Gastrocnemius medialis (tissue), 4 donors: ENCODE data around the gene MON2. TPM values are rescaled to one million over a fixed set of nuclear protein-coding genes. Genes with fewer than 3 reads are reported as not detected.

Experiments used
- ATAC-seq, 2 donors: fragments of 150-250 bp; one replicate each; pipeline ENCODE4 v1.9.1; 2016
- DNase-seq, 2 donors: peaks; one replicate each; pipeline ENCODE4 v3.0.0-alpha.2; 2019
- H3K27ac ChIP-seq, 4 donors: fragments of 200-600 bp; sonication (generic); 1 replicate in 1 of 4; 2 replicates in 3 of 4; pipeline ENCODE4 v1.5.1; 2016 to 2018; ENCODE audit warnings: mild to moderate bottlenecking in 2 of 4, moderate library complexity in 1 of 4
- H3K27me3 ChIP-seq, 3 donors: fragments of 200-600 bp; sonication (generic) in 2 of 3; 1 replicate in 1 of 3; 2 replicates in 2 of 3; pipeline versions ENCODE4 v1.5.1 to v1.6.0; 2016 to 2019; ENCODE audit warnings: mild to moderate bottlenecking in 1 of 3, moderate library complexity in 1 of 3
- H3K36me3 ChIP-seq, 2 donors: fragments of 200-600 bp; sonication (generic) in 1 of 2; one replicate each; pipeline ENCODE4 v1.5.1; 2017 to 2018
- H3K4me1 ChIP-seq, 2 donors: fragments of 200-600 bp; sonication (generic) in 1 of 2; one replicate each; pipeline ENCODE4 v1.5.1; 2016 to 2017; ENCODE audit warnings: mild to moderate bottlenecking in 2 of 2
- H3K4me3 ChIP-seq, 4 donors: fragments of 200-600 bp; sonication (generic) in 3 of 4; 1 replicate in 1 of 4; 2 replicates in 3 of 4; pipeline ENCODE4 v1.5.1; 2016 to 2019; ENCODE audit warnings: mild to moderate bottlenecking in 2 of 4
- H3K9me3 ChIP-seq, 3 donors: fragments of 200-600 bp; sonication (generic) in 2 of 3; 1 replicate in 1 of 3; 2 replicates in 2 of 3; pipeline ENCODE4 v1.5.1; 2016 to 2019
- CTCF ChIP-seq, 5 experiments: fragments of 450-650 bp in 3 of 5; fragments of 200-600 bp in 2 of 5; sonication (generic) in 2 of 5; IDR thresholded peaks in 4 of 5; conservative IDR thresholded peaks in 1 of 5; 1 replicate in 4 of 5; 2 replicates in 1 of 5; pipeline ENCODE4 v1.5.1; 2016 to 2019; ENCODE audit warnings: antibody characterized with exemption in 5 of 5, mild to moderate bottlenecking in 3 of 5, moderate library complexity in 3 of 5
- POLR2A ChIP-seq, 2 donors: fragments of 450-650 bp; IDR thresholded peaks; one replicate each; pipeline ENCODE4 v1.6.1; 2017; ENCODE audit warnings: antibody characterized with exemption in 2 of 2, mild to moderate bottlenecking in 2 of 2, moderate library complexity in 2 of 2
- in situ Hi-C, 4 donors: fragments of 200-750 bp; cut with MboI; loops; one replicate each; pipeline versions ENCODE4 v1.15.0 to v1.8.0; 2017; ENCODE audit warnings: low sequenced_read_pairs in 4 of 4
- intact Hi-C: fragments of 100-400 bp; cut with DNase I; formaldehyde crosslinking; loops from one replicate; pipeline ENCODE4 v1.15.1; 2023; ENCODE audit warnings: low total_unique reads
- total RNA-seq, 4 donors: library from RNA; depleted of rRNA; stranded (reverse); fragments of >200 nt; gene quantifications; one replicate each; pipeline versions ENCODE4 v1.1.0 to v1.2.3, GENCODE V29; 2016

Gene MON2
- total RNA-seq, 4 donors from 2014 or later = 9.2 to 57.2 (median 12.9) TPM

- Histone ChIP-seq H3K36me3 (no peaks in the 10 kb centered on the region), H3K4me1 (peaks cover 14 to 21% of the 10 kb centered on the region in 2 donors), H3K9me3 (no peaks in the 10 kb centered on the region), H3K27me3 (no peaks in the 10 kb centered on the region), H3K27ac (no peak overlapping the region), H3K4me3 (no peak overlapping the region)
- ATAC-seq (no peak), DNase-seq (no peak)
- TF ChIP-seq CTCF (IDR thresholded peaks at IDR 0.05 in 4 of 5, conservative IDR thresholded peaks at IDR 0.05 in 1 of 5) (no peak), POLR2A (IDR thresholded peaks at IDR 0.05) (no peak)
- intact Hi-C loops = no loop called here
- in situ Hi-C loops = loop anchor here in 1 of 4 donors (25.0 kb wide), 1 partner anchor 338 kb away; the partner anchor contains the start of gene USP15
Measured at GRCh38 chr12:62599854-62600437, 133.3 kb downstream of the MON2 start.

GRCh38 chr12:62601765-62602164 lies 135.1 kb downstream of the MON2 start:
- H3K4me3 ChIP-seq = peak overlapping the region; percentile 77 to 86 (median 82)
- in situ Hi-C loops (no loop called here), intact Hi-C loops (loop anchor here (1.0 to 2.0 kb wide), 2 partner anchors 135 to 341 kb away; partner anchors contain the start of genes MON2 and USP15)
- H3K27me3 ChIP-seq = no peaks in the 10 kb centered on the region
- H3K4me1 ChIP-seq = peaks cover 26 to 29% of the 10 kb centered on the region in 2 donors
- H3K27ac ChIP-seq = peak overlapping the region; percentile 94 to 98 (median 97)
- TF ChIP-seq POLR2A (IDR thresholded peaks at IDR 0.05) = no peak
- TF ChIP-seq CTCF (IDR thresholded peaks at IDR 0.05 in 4 of 5, conservative IDR thresholded peaks at IDR 0.05 in 1 of 5) = no peak
- no peak for ATAC-seq
- H3K36me3 ChIP-seq = no peaks in the 10 kb centered on the region
- H3K9me3 ChIP-seq = no peaks in the 10 kb centered on the region
- no peak for DNase-seq

GRCh38 chr12:62602255-62603060 lies 135.8 kb downstream of the MON2 start:
- in situ Hi-C loops = no loop called here

More at GRCh38 chr12:62602255-62603060, 135.8 kb downstream of the MON2 start:
- TF ChIP-seq POLR2A (IDR thresholded peaks at IDR 0.05) (peak; percentile 82 to 88), CTCF (IDR thresholded peaks at IDR 0.05 in 4 of 5, conservative IDR thresholded peaks at IDR 0.05 in 1 of 5) (no peak)
- DNase-seq (peak; percentile 84 to 88), ATAC-seq (peak; percentile 90 to 91)
- intact Hi-C loops = loop anchor here (1.0 to 2.0 kb wide), 3 partner anchors 136 to 342 kb away; partner anchors contain the start of genes MON2 and USP15
- Histone ChIP-seq H3K27me3 (no peaks in the 10 kb centered on the region), H3K36me3 (no peaks in the 10 kb centered on the region), H3K9me3 (no peaks in the 10 kb centered on the region), H3K4me1 (peaks cover 26 to 29% of the 10 kb centered on the region in 2 donors), H3K4me3 (peak overlapping the region; percentile 77 to 86 (median 82)), H3K27ac (peak overlapping the region; percentile 94 to 98 (median 97))
